Measurements from ENCODE around the gene PLPP3. TPM values are rescaled to one million over a fixed set of nuclear protein-coding genes. Genes with fewer than 3 reads are reported as not detected.
"Not testable (repeated sequence)": the region's sequence is repeated elsewhere in the genome, so short reads cannot be mapped to it uniquely, and the experiment has no call there.

The PLPP3 gene
- total and polyA plus RNA-seq, 2 donors (not counting 1 experiment from before 2014, with no cell fraction given): 343 to 465 TPM

- DNase-seq (ENCODE audit: low read depth in 2 of 2): peak; percentile 55 to 61
- Histone ChIP-seq H3K27me3 (ENCODE audit: control insufficient read depth, insufficient read depth, low read length) (no peaks in the 10 kb centered on the region), H3K9me3 (ENCODE audit: control insufficient read depth, insufficient read depth, low read depth, low read length) (no peaks in the 10 kb centered on the region), H3K4me1 (ENCODE audit: control insufficient read depth, extremely low read depth, insufficient read depth, low read length) (peaks cover 10% of the 10 kb centered on the region), H3K4me2 (ENCODE audit: extremely low read depth, insufficient read depth, low read length) (peak overlapping the region; percentile 45), H3K9ac (ENCODE audit: insufficient read depth, low read length) (no peak overlapping the region), H3K79me2 (ENCODE audit: control insufficient read depth, insufficient read depth, low read length) (no peaks in the 10 kb centered on the region), H3K4me3 (replicated peaks in 1 of 4; ENCODE audit: control extremely low read depth in 1 of 4, insufficient read depth in 1 of 4, low read depth in 3 of 4, low read length in 4 of 4) (no peak overlapping the region), H3K36me3 (ENCODE audit: control insufficient read depth, insufficient read depth, low read length) (no peaks in the 10 kb centered on the region), H4K20me1 (ENCODE audit: control insufficient read depth, extremely low read depth, insufficient read depth, low read length) (no peaks in the 10 kb centered on the region), H3K27ac (ENCODE audit: insufficient read depth, low read length) (no peak overlapping the region), H2AFZ (ENCODE audit: low read length) (no peak overlapping the region)
- TF ChIP-seq CTCF (conservative IDR thresholded peaks at IDR 0.05 in 1 of 2, IDR thresholded peaks at IDR 0.05 in 1 of 2; ENCODE audit: low read depth in 1 of 2, low read length in 2 of 2) (no peak), EZH2 (IDR thresholded peaks at IDR 0.05; ENCODE audit: low read length, missing control alignments) (no peak)
Observed at GRCh38 chr1:56626546-56626945, 47.2 kb upstream of the PLPP3 start.

GRCh38 chr1:56625819-56626440, 46.6 kb upstream of the PLPP3 start:
- H3K4me1 ChIP-seq (ENCODE audit: control insufficient read depth, extremely low read depth, insufficient read depth, low read length): peaks cover 10% of the 10 kb centered on the region
- no peaks in the 10 kb centered on the region for H3K27me3 ChIP-seq (ENCODE audit: control insufficient read depth, insufficient read depth, low read length)
- H3K27ac ChIP-seq (ENCODE audit: insufficient read depth, low read length): no peak overlapping the region
- H3K9me3 ChIP-seq (ENCODE audit: control insufficient read depth, insufficient read depth, low read depth, low read length): no peaks in the 10 kb centered on the region
- no peak overlapping the region for H3K9ac ChIP-seq (ENCODE audit: insufficient read depth, low read length)
- TF ChIP-seq EZH2 (IDR thresholded peaks at IDR 0.05; ENCODE audit: low read length, missing control alignments): no peak
- TF ChIP-seq CTCF (conservative IDR thresholded peaks at IDR 0.05 in 1 of 2, IDR thresholded peaks at IDR 0.05 in 1 of 2; ENCODE audit: low read depth in 1 of 2, low read length in 2 of 2): no peak
- no peak for DNase-seq (ENCODE audit: low read depth in 2 of 2)
- H2AFZ ChIP-seq (ENCODE audit: low read length): no peak overlapping the region
- no peaks in the 10 kb centered on the region for H3K36me3 ChIP-seq (ENCODE audit: control insufficient read depth, insufficient read depth, low read length)
- H3K79me2 ChIP-seq (ENCODE audit: control insufficient read depth, insufficient read depth, low read length): no peaks in the 10 kb centered on the region
- H3K4me3 ChIP-seq (replicated peaks in 1 of 4; ENCODE audit: control extremely low read depth in 1 of 4, insufficient read depth in 1 of 4, low read depth in 3 of 4, low read length in 4 of 4): no peak overlapping the region
- H3K4me2 ChIP-seq (ENCODE audit: extremely low read depth, insufficient read depth, low read length): peak overlapping the region; percentile 32
- H4K20me1 ChIP-seq (ENCODE audit: control insufficient read depth, extremely low read depth, insufficient read depth, low read length): no peaks in the 10 kb centered on the region

DNA sequence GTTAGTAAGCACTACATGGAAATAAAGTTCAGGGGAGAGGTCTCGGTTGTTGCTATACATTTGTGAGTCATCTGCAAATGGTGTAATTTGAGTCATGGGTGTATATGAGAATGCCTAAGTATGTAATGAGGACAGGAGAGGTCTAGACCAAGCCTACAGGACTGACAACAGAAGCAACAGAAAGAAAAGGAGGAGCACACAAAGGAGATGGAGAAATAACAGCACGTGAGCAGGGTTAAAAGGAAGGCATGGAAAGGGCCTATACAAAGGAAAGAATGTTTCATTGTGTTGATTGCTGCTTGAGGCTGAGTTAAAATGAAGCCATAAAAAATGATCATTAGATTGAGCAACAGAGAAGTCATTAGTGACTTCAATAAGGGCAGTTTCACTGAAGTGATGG, 37.8 kb upstream of the PLPP3 start:
- no peak overlapping the region for H3K27ac ChIP-seq (ENCODE audit: insufficient read depth, low read length)
- no peak overlapping the region for H3K4me2 ChIP-seq (ENCODE audit: extremely low read depth, insufficient read depth, low read length)
- no peaks in the 10 kb centered on the region for H3K4me1 ChIP-seq (ENCODE audit: control insufficient read depth, extremely low read depth, insufficient read depth, low read length)
- DNase-seq (ENCODE audit: low read depth in 2 of 2): peak; percentile 35 to 71
- H3K9ac ChIP-seq (ENCODE audit: insufficient read depth, low read length): no peak overlapping the region
- H2AFZ ChIP-seq (ENCODE audit: low read length): no peak overlapping the region
- no peaks in the 10 kb centered on the region for H3K79me2 ChIP-seq (ENCODE audit: control insufficient read depth, insufficient read depth, low read length)
- no peaks in the 10 kb centered on the region for H4K20me1 ChIP-seq (ENCODE audit: control insufficient read depth, extremely low read depth, insufficient read depth, low read length)
- H3K9me3 ChIP-seq (ENCODE audit: control insufficient read depth, insufficient read depth, low read depth, low read length): no peaks in the 10 kb centered on the region
- H3K36me3 ChIP-seq (ENCODE audit: control insufficient read depth, insufficient read depth, low read length): no peaks in the 10 kb centered on the region
- H3K27me3 ChIP-seq (ENCODE audit: control insufficient read depth, insufficient read depth, low read length): no peaks in the 10 kb centered on the region
- no peak for TF ChIP-seq CTCF (conservative IDR thresholded peaks at IDR 0.05 in 1 of 2, IDR thresholded peaks at IDR 0.05 in 1 of 2; ENCODE audit: low read depth in 1 of 2, low read length in 2 of 2)
- TF ChIP-seq EZH2 (IDR thresholded peaks at IDR 0.05; ENCODE audit: low read length, missing control alignments): no peak
- H3K4me3 ChIP-seq (replicated peaks in 1 of 4; ENCODE audit: control extremely low read depth in 1 of 4, insufficient read depth in 1 of 4, low read depth in 3 of 4, low read length in 4 of 4): no peak overlapping the region

DNA sequence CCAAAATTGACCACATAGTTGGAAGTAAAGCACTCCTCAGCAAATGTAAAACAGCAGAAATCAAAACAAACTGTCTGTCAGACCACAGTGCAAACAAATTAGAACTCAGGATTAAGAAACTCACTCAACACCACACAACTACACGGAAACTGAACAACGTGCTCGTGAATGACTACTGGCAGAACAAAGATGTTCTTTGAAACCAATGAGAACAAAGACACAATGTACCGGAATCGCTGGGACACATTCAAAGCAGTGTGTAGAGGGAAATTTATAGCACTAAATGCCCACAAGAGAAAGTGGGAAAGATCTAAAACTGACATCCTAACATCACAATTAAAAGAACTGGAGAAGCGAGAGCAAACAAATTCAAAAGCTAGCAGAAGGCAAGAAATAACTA, 31.4 kb upstream of the PLPP3 start:
- DNase-seq (ENCODE audit: low read depth in 2 of 2); H3K27ac ChIP-seq (ENCODE audit: insufficient read depth, low read length); H2AFZ ChIP-seq (ENCODE audit: low read length); H3K4me1 ChIP-seq (ENCODE audit: control insufficient read depth, extremely low read depth, insufficient read depth, low read length); H3K27me3 ChIP-seq (ENCODE audit: control insufficient read depth, insufficient read depth, low read length); H3K9ac ChIP-seq (ENCODE audit: insufficient read depth, low read length); H3K4me3 ChIP-seq (replicated peaks in 1 of 4; ENCODE audit: control extremely low read depth in 1 of 4, insufficient read depth in 1 of 4, low read depth in 3 of 4, low read length in 4 of 4); H3K79me2 ChIP-seq (ENCODE audit: control insufficient read depth, insufficient read depth, low read length); H3K4me2 ChIP-seq (ENCODE audit: extremely low read depth, insufficient read depth, low read length); H3K9me3 ChIP-seq (ENCODE audit: control insufficient read depth, insufficient read depth, low read depth, low read length); H3K36me3 ChIP-seq (ENCODE audit: control insufficient read depth, insufficient read depth, low read length); H4K20me1 ChIP-seq (ENCODE audit: control insufficient read depth, extremely low read depth, insufficient read depth, low read length): not testable (repeated sequence)

- H2AFZ ChIP-seq (ENCODE audit: low read length); H3K4me2 ChIP-seq (ENCODE audit: extremely low read depth, insufficient read depth, low read length); H3K27ac ChIP-seq (ENCODE audit: insufficient read depth, low read length); H3K27me3 ChIP-seq (ENCODE audit: control insufficient read depth, insufficient read depth, low read length); DNase-seq (ENCODE audit: low read depth in 2 of 2); H4K20me1 ChIP-seq (ENCODE audit: control insufficient read depth, extremely low read depth, insufficient read depth, low read length); H3K9ac ChIP-seq (ENCODE audit: insufficient read depth, low read length); H3K36me3 ChIP-seq (ENCODE audit: control insufficient read depth, insufficient read depth, low read length); H3K4me1 ChIP-seq (ENCODE audit: control insufficient read depth, extremely low read depth, insufficient read depth, low read length); H3K9me3 ChIP-seq (ENCODE audit: control insufficient read depth, insufficient read depth, low read depth, low read length); H3K4me3 ChIP-seq (replicated peaks in 1 of 4; ENCODE audit: control extremely low read depth in 1 of 4, insufficient read depth in 1 of 4, low read depth in 3 of 4, low read length in 4 of 4); H3K79me2 ChIP-seq (ENCODE audit: control insufficient read depth, insufficient read depth, low read length): not testable (repeated sequence)
Observed at GRCh38 chr1:56610097-56610496, 30.7 kb upstream of the PLPP3 start.

Data from fibroblast of lung (primary cell).